IMR-90 (cell line): ENCODE data around the gene FAR2. TPM values are rescaled to one million over a fixed set of nuclear protein-coding genes. Genes with fewer than 3 reads are reported as not detected.

Source experiments
- ATAC-seq: fragments of 200-7000 bp; cut with Tn5 transposase; 2 replicates; pipeline ENCODE4 v1.9.1; 2020; ENCODE audit warnings: low read depth, mild to moderate bottlenecking, moderate library complexity
- BruUV-seq: library from RNA; stranded (reverse); fragments of 400-500 nt; replicated peaks from 2 replicates; lab custom pipeline; 2021; lab: Mats Ljungman, UMichigan
- CTCF ChIA-PET: fragments of 300-600 bp; formaldehyde crosslinking; extraction: SDS; loops from one replicate; lab custom pipeline; 2021; ENCODE audit warnings: antibody characterized with exemption; lab: Yijun Ruan, JAX
- POLR2A ChIA-PET: fragments of 300-600 bp; sonication (Branson Sonifier 250); formaldehyde crosslinking; loops from one replicate; lab custom pipeline; 2022; ENCODE audit warnings: antibody characterized with exemption; ENCODE audit not compliant: unreplicated experiment; lab: Charles Lee
- DNase-seq: peaks from one replicate; pipeline ENCODE4 v3.0.0; 2013
- H2AFZ ChIP-seq: replicated peaks from 2 replicates; pipeline ENCODE3; 2013; ENCODE audit warnings: low read length, mild to moderate bottlenecking; ENCODE audit not compliant: poor library complexity
- H2AK5ac ChIP-seq: 2 replicates; pipeline ENCODE4 v1.6.1; 2013; ENCODE audit warnings: low read depth, low read length, inconsistent platforms
- H2AK9ac ChIP-seq: replicated peaks from 2 replicates; pipeline ENCODE3; 2013; ENCODE audit warnings: mild to moderate bottlenecking, low read depth, low read length, moderate library complexity; ENCODE audit not compliant: poor library complexity
- H2BK120ac ChIP-seq: 2 replicates; pipeline ENCODE4 v1.6.1; 2013; ENCODE audit warnings: low read depth, low read length, inconsistent platforms
- H2BK15ac ChIP-seq: 3 replicates; pipeline ENCODE4 v1.6.1; 2013; ENCODE audit warnings: low read depth, low read length, inconsistent platforms
- H2BK20ac ChIP-seq: 2 replicates; pipeline ENCODE4 v1.6.1; 2013; ENCODE audit warnings: low read depth, mild to moderate bottlenecking, inconsistent platforms, low read length, moderate library complexity
- H2BK5ac ChIP-seq: 2 replicates; pipeline ENCODE4 v1.6.1; 2013; ENCODE audit warnings: mild to moderate bottlenecking, low read depth, low read length, inconsistent platforms; ENCODE audit not compliant: poor library complexity, severe bottlenecking
- H3K14ac ChIP-seq: replicated peaks from 2 replicates; pipeline ENCODE4 v1.6.1; 2013; ENCODE audit warnings: low read depth, low read length, inconsistent platforms
- H3K18ac ChIP-seq: 2 replicates; pipeline ENCODE4 v1.6.1; 2013; ENCODE audit warnings: low read depth, low read length, control low read depth
- H3K23ac ChIP-seq: 2 replicates; pipeline ENCODE4 v1.6.1; 2013; ENCODE audit warnings: low read depth, low read length, inconsistent platforms
- H3K27ac ChIP-seq: 2 replicates; pipeline ENCODE4 v1.5.1; 2013; ENCODE audit warnings: mild to moderate bottlenecking, control low read depth, low read length; ENCODE audit not compliant: insufficient read depth
- H3K27me3 ChIP-seq: 2 replicates; pipeline ENCODE4 v1.6.1; 2013; ENCODE audit warnings: low read length; ENCODE audit not compliant: control insufficient read depth, insufficient read depth
- H3K36me3 ChIP-seq: 2 replicates; pipeline ENCODE4 v1.6.1; 2013; ENCODE audit warnings: low read length, mixed read lengths; ENCODE audit not compliant: control insufficient read depth, insufficient read depth
- H3K4ac ChIP-seq: 2 replicates; pipeline ENCODE4 v1.6.1; 2013; ENCODE audit warnings: low read depth, low read length, inconsistent platforms
- H3K4me1 ChIP-seq: 2 replicates; pipeline ENCODE4 v1.6.1; 2013; ENCODE audit warnings: low read length, mixed read lengths; ENCODE audit not compliant: control insufficient read depth, insufficient read depth
- H3K4me2 ChIP-seq: 2 replicates; pipeline ENCODE4 v1.6.1; 2013; ENCODE audit warnings: low read depth, mild to moderate bottlenecking, control low read depth, low read length, moderate library complexity
- H3K4me3 ChIP-seq: 2 replicates; pipeline ENCODE4 v1.5.1; 2013; ENCODE audit warnings: low read depth, mild to moderate bottlenecking, control low read depth, low read length, moderate library complexity; ENCODE audit not compliant: insufficient read depth
- H3K56ac ChIP-seq: 2 replicates; pipeline ENCODE4 v1.6.1; 2013; ENCODE audit warnings: low read length, inconsistent platforms; ENCODE audit not compliant: insufficient read depth; ENCODE audit errors: extremely low read depth
- H3K79me1 ChIP-seq, 2 experiments: 2 replicates each; pipeline ENCODE4 v1.6.1; 2013; ENCODE audit warnings: low read length in 2 of 2, inconsistent platforms in 1 of 2, low read depth in 1 of 2
- H3K9ac ChIP-seq: 2 replicates; pipeline ENCODE4 v1.6.1; 2013; ENCODE audit warnings: low read depth, low read length, control low read depth
- H3K9me1 ChIP-seq: 2 replicates; pipeline ENCODE4 v1.6.1; 2013; ENCODE audit warnings: low read length, inconsistent platforms; ENCODE audit not compliant: insufficient read depth
- H3K9me3 ChIP-seq: 2 replicates; pipeline ENCODE4 v1.6.1; 2013; ENCODE audit warnings: low read length; ENCODE audit not compliant: control insufficient read depth, insufficient read depth
- H4K20me1 ChIP-seq: 2 replicates; pipeline ENCODE4 v1.6.1; 2013; ENCODE audit warnings: low read length, inconsistent platforms; ENCODE audit not compliant: insufficient read depth
- H4K5ac ChIP-seq: 2 replicates; pipeline ENCODE4 v1.6.1; 2013; ENCODE audit warnings: mild to moderate bottlenecking, low read depth, low read length, control low read depth
- H4K8ac ChIP-seq, 2 experiments: 2 replicates each; pipeline ENCODE4 v1.6.1; 2013; ENCODE audit warnings: low read depth in 2 of 2, low read length in 2 of 2, control low read depth in 1 of 2, inconsistent platforms in 1 of 2
- H4K91ac ChIP-seq: 2 replicates; pipeline ENCODE4 v1.6.1; 2013; ENCODE audit warnings: low read depth, low read length, inconsistent platforms; ENCODE audit not compliant: insufficient read depth
- CHD1 ChIP-seq: IDR thresholded peaks from 2 replicates; pipeline ENCODE4 v1.6.1; 2012; ENCODE audit warnings: low read depth, low read length, improper control_type of control experiment
- POLR2A ChIP-seq: IDR thresholded peaks from 2 replicates; pipeline ENCODE4 v1.6.1; 2012; ENCODE audit warnings: mild to moderate bottlenecking, low read depth, low read length
- RAD21 ChIP-seq: IDR thresholded peaks from 2 replicates; pipeline ENCODE4 v1.6.1; 2012; ENCODE audit warnings: low read length, improper control_type of control experiment
- WGBS, 2 experiments: methylation state at CpG; one replicate each; pipeline versions ENCODE4 v1.1.5 to v1.1.7; 2013; ENCODE audit warnings: missing lambda C conversion rate in 2 of 2; ENCODE audit not compliant: insufficient read length in 1 of 2; ENCODE audit errors: extremely low coverage in 2 of 2; 5-methylcytosine and 5-hydroxymethylcytosine counted together
- dilution Hi-C: fragments of 300-500 bp; cut with HindIII; formaldehyde crosslinking; loops from one replicate; pipeline ENCODE4 v1.14.3; 2018; ENCODE audit warnings: low sequenced_read_pairs; ENCODE audit not compliant: unreplicated experiment
- in situ Hi-C: fragments of 300-500 bp; cut with MboI; formaldehyde crosslinking; loops from 3 replicates; pipeline ENCODE4 v1.14.3; 2019; ENCODE audit warnings: low sequenced_read_pairs, inconsistent platforms, mixed read lengths
- intact Hi-C: fragments of 100-400 bp; cut with micrococcal nuclease; formaldehyde crosslinking; loops from 2 replicates; pipeline ENCODE4 v1.10.0; 2022
- polyA plus RNA-seq, 3 experiments: library from polyadenylated mRNA; depleted of rRNA; stranded (reverse); fragments of >200 nt; gene quantifications; 2 replicates each; pipeline ENCODE4 v1.2.3, GENCODE V29; 2012; ENCODE audit warnings: low replicate concordance in 1 of 3
- total RNA-seq: library from RNA; depleted of rRNA; stranded (reverse); fragments of >200 nt; gene quantifications from 2 replicates; pipeline ENCODE4 v1.2.3, GENCODE V29; 2012

The FAR2 gene
- total and polyA plus RNA-seq, 2 of the 4 experiments (the other 2 are of a cell fraction) = 1.1 to 2.0 TPM

DNA sequence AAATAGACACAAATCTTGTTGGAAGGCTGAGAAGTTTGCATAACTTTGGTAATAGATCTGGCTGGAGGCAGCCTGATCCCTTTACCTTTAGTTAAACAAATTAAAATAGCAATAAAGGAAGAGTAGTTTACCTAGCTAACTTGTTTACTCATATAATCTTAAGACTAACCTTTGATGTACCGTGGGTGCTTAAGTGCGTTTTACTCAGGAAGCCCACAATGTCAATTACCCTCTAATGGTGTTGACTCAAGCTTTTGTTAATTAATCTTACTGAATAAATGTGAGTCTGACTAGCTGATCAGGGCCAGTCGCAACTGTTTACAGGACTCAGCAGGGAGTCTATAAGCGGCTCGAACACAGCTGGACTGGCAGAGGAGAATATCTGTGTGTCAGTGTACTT, 51.5 kb downstream of the FAR2 start:
- CTCF ChIA-PET = no interaction called here
- in situ Hi-C loops = no loop called here

More for the DNA sequence above, 51.5 kb downstream of the FAR2 start:
- no peak overlapping the region for H3K14ac ChIP-seq
- no peak overlapping the region for H2BK5ac ChIP-seq
- H3K79me1 ChIP-seq = no peaks in the 10 kb centered on the region
- no peak overlapping the region for H2BK20ac ChIP-seq
- H4K5ac ChIP-seq = no peak overlapping the region
- H3K9me3 ChIP-seq = no peaks in the 10 kb centered on the region
- BruUV-seq = no TSS peak
- H4K8ac ChIP-seq = no peak overlapping the region
- no peak overlapping the region for H2BK15ac ChIP-seq
- dilution Hi-C loops (no loop called here), intact Hi-C loops (no loop called here)
- no peak overlapping the region for H3K56ac ChIP-seq
- no peak overlapping the region for H2BK120ac ChIP-seq
- no peak overlapping the region for H3K4me3 ChIP-seq
- no peak overlapping the region for H3K27ac ChIP-seq
- TF ChIP-seq RAD21 (no peak), CHD1 (no peak), POLR2A (no peak)
- no peaks in the 10 kb centered on the region for H3K27me3 ChIP-seq
- no peak overlapping the region for H2AK9ac ChIP-seq
- H3K4me2 ChIP-seq = no peak overlapping the region
- ATAC-seq (no peak), DNase-seq (no peak)
- H3K4me1 ChIP-seq = no peaks in the 10 kb centered on the region
- H3K18ac ChIP-seq = no peak overlapping the region
- H3K23ac ChIP-seq = no peak overlapping the region
- no peak overlapping the region for H2AFZ ChIP-seq
- no peak overlapping the region for H2AK5ac ChIP-seq
- H3K4ac ChIP-seq = no peak overlapping the region
- H4K20me1 ChIP-seq = no peaks in the 10 kb centered on the region
- POLR2A ChIA-PET = no interaction called here
- H3K9me1 ChIP-seq = no peaks in the 10 kb centered on the region
- no peaks in the 10 kb centered on the region for H3K36me3 ChIP-seq
- H3K9ac ChIP-seq = no peak overlapping the region
- no CpG with 5 or more reads among the region's 5 CpGs for WGBS, 2 experiments
- no peak overlapping the region for H4K91ac ChIP-seq
